Transverse colon (tissue), 4 donors: ENCODE measurements around the gene RPL6. TPM values are rescaled to one million over a fixed set of nuclear protein-coding genes. Genes with fewer than 3 reads are reported as not detected.

Experiments used
- DNase-seq: peaks from one replicate; pipeline ENCODE4 v3.0.0-alpha.2; 2019
- H3K27ac ChIP-seq, 4 donors: fragments of 200-600 bp; sonication (generic); 2 replicates each; pipeline ENCODE4 v1.5.1; 2016 to 2018; ENCODE audit warnings: inconsistent platforms in 4 of 4
- H3K27me3 ChIP-seq: fragments of 200-600 bp; sonication (generic); 2 replicates; pipeline ENCODE4 v1.5.1; 2017; ENCODE audit warnings: inconsistent platforms
- H3K36me3 ChIP-seq, 4 donors: fragments of 200-600 bp; sonication (generic); 2 replicates each; pipeline ENCODE4 v1.5.1; 2017 to 2019; ENCODE audit warnings: inconsistent platforms in 4 of 4
- H3K4me1 ChIP-seq, 4 donors: fragments of 200-600 bp; sonication (generic); 2 replicates each; pipeline ENCODE4 v1.5.1; 2017 to 2020; ENCODE audit warnings: inconsistent platforms in 4 of 4
- H3K4me3 ChIP-seq, 4 donors: fragments of 200-600 bp; sonication (generic); 1 replicate in 1 of 4; 2 replicates in 3 of 4; pipeline versions ENCODE4 v1.5.1 to v1.6.1; 2017 to 2019; ENCODE audit warnings: inconsistent platforms in 4 of 4
- H3K9me3 ChIP-seq, 2 donors: fragments of 200-600 bp; sonication (generic); 2 replicates each; pipeline ENCODE4 v1.5.1; 2017 to 2019; ENCODE audit warnings: inconsistent platforms in 2 of 2
- CTCF ChIP-seq, 5 experiments: fragments of 200-600 bp in 3 of 5; fragments of 450-650 bp in 2 of 5; sonication (generic) in 3 of 5; IDR thresholded peaks; 1 replicate in 2 of 5; 2 replicates in 3 of 5; pipeline ENCODE4 v1.5.1; 2016 to 2017; ENCODE audit warnings: antibody characterized with exemption in 5 of 5, inconsistent platforms in 3 of 5, mild to moderate bottlenecking in 2 of 5, moderate library complexity in 1 of 5
- EP300 ChIP-seq: sonication (generic); formaldehyde crosslinking; IDR thresholded peaks from one replicate; pipeline ENCODE4 v1.6.1; 2017; ENCODE audit warnings: antibody characterized with exemption, low read depth
- POLR2A ChIP-seq: fragments of 450-650 bp; IDR thresholded peaks from one replicate; pipeline ENCODE4 v1.6.1; 2016; ENCODE audit warnings: antibody characterized with exemption, mild to moderate bottlenecking, moderate library complexity
- POLR2AphosphoS5 ChIP-seq, 3 donors: sonication (generic); formaldehyde crosslinking; IDR thresholded peaks; one replicate each; pipeline ENCODE4 v1.6.1; 2016; ENCODE audit warnings: antibody characterized with exemption in 3 of 3
- WGBS, 2 donors: methylation state at CpG; one replicate each; pipeline ENCODE4 v1.1.5; 2018; ENCODE audit warnings: low coverage in 1 of 2; 5-methylcytosine and 5-hydroxymethylcytosine counted together
- in situ Hi-C, 4 donors: fragments of 200-750 bp; cut with MboI; loops; one replicate each; pipeline versions ENCODE4 v1.15.0 to v1.15.1; 2017; ENCODE audit warnings: low sequenced_read_pairs in 3 of 4, low pct_ligation_motif_present in 1 of 4, low pct_unique_long_range_greater_than_20kb in 1 of 4
- intact Hi-C: fragments of 100-400 bp; cut with DNase I; formaldehyde crosslinking; loops from one replicate; pipeline ENCODE4 v1.15.1; 2023; ENCODE audit warnings: low total_unique reads
- total RNA-seq, 4 donors: library from RNA; depleted of rRNA; stranded (reverse); fragments of >200 nt; gene quantifications; one replicate each; pipeline ENCODE4 v1.1.0, GENCODE V29; 2016

RPL6 gene
- total RNA-seq, 4 donors from 2014 or later: 361 to 1,162 (median 790) TPM

- H3K9me3 ChIP-seq: no peaks in the 10 kb centered on the region
- intact Hi-C loops: no loop called here
- 97 to 100% methylated on average over 3 of the region's 3 CpGs for WGBS, 2 donors
- H3K4me1 ChIP-seq: peaks cover 2 to 33% (median 18%) of the 10 kb centered on the region in 4 donors
- no peak for DNase-seq
- H3K36me3 ChIP-seq: no peaks in the 10 kb centered on the region
- H3K27ac ChIP-seq: no peak overlapping the region
- no peak for TF ChIP-seq POLR2A
- TF ChIP-seq POLR2AphosphoS5 (IDR thresholded peaks at IDR 0.05): no peak
- TF ChIP-seq EP300: no peak
- TF ChIP-seq CTCF (IDR thresholded peaks at IDR 0.05): no peak
- H3K27me3 ChIP-seq: no peaks in the 10 kb centered on the region
- no peak overlapping the region for H3K4me3 ChIP-seq
- in situ Hi-C loops: no loop called here
These were observed 14.7 kb upstream of the RPL6 start for GRCh38 chr12:112424126-112424525.

- TF ChIP-seq POLR2AphosphoS5 (IDR thresholded peaks at IDR 0.05): peak in 1 of 3 donors; percentile 28
- no peak for TF ChIP-seq POLR2A
- H3K9me3 ChIP-seq: no peaks in the 10 kb centered on the region
- no peak overlapping the region for H3K4me3 ChIP-seq
- H3K27me3 ChIP-seq: no peaks in the 10 kb centered on the region
- peak overlapping the region in 3 of 4 donors; percentile 8 to 29 (median 23) for H3K27ac ChIP-seq
- intact Hi-C loops (no loop called here), in situ Hi-C loops (no loop called here)
- H3K36me3 ChIP-seq: no peaks in the 10 kb centered on the region
- no peak for DNase-seq
- peaks cover 6 to 40% (median 24%) of the 10 kb centered on the region in 4 donors for H3K4me1 ChIP-seq
- 56 to 76% methylated on average over 5 of the region's 5 CpGs for WGBS, 2 donors
These were observed 13.1 kb upstream of the RPL6 start for GRCh38 chr12:112422531-112422930.

- WGBS, 2 donors: 80 to 100% methylated on average over 1 of the region's 1 CpG
These were observed 12.0 kb upstream of the RPL6 start for GRCh38 chr12:112421363-112421762.

GRCh38 chr12:112420740-112421139 is 11.3 kb upstream of the RPL6 start:
- 68 to 80% methylated on average over 2 to 3 of the region's 3 CpGs for WGBS, 2 donors
- intact Hi-C loops (no loop called here), in situ Hi-C loops (no loop called here)
- no peak overlapping the region for H3K4me3 ChIP-seq
- TF ChIP-seq CTCF (IDR thresholded peaks at IDR 0.05) (no peak), EP300 (no peak), POLR2A (no peak), POLR2AphosphoS5 (IDR thresholded peaks at IDR 0.05) (no peak)
- H3K9me3 ChIP-seq: no peaks in the 10 kb centered on the region
- no peak for DNase-seq
- no peaks in the 10 kb centered on the region for H3K27me3 ChIP-seq
- peaks cover 6 to 40% (median 24%) of the 10 kb centered on the region in 4 donors for H3K4me1 ChIP-seq
- no peaks in the 10 kb centered on the region for H3K36me3 ChIP-seq
- H3K27ac ChIP-seq: no peak overlapping the region

More at GRCh38 chr12:112421363-112421762, 12.0 kb upstream of the RPL6 start:
- Histone ChIP-seq H3K9me3 (no peaks in the 10 kb centered on the region), H3K27me3 (no peaks in the 10 kb centered on the region), H3K27ac (no peak overlapping the region), H3K4me1 (peaks cover 6 to 40% (median 24%) of the 10 kb centered on the region in 4 donors), H3K4me3 (no peak overlapping the region), H3K36me3 (no peaks in the 10 kb centered on the region)
- no peak for DNase-seq
- TF ChIP-seq POLR2AphosphoS5 (IDR thresholded peaks at IDR 0.05): no peak
- TF ChIP-seq EP300: no peak
- no peak for TF ChIP-seq CTCF (IDR thresholded peaks at IDR 0.05)
- no peak for TF ChIP-seq POLR2A
- intact Hi-C loops: no loop called here
- in situ Hi-C loops: no loop called here
